ENCODE results near the gene POPDC2. TPM values are rescaled to one million over a fixed set of nuclear protein-coding genes. Genes with fewer than 3 reads are reported as not detected.
"Not testable (repeated sequence)": the region's sequence is repeated elsewhere in the genome, so short reads cannot be mapped to it uniquely, and the experiment has no call there.

The POPDC2 gene, protein sequence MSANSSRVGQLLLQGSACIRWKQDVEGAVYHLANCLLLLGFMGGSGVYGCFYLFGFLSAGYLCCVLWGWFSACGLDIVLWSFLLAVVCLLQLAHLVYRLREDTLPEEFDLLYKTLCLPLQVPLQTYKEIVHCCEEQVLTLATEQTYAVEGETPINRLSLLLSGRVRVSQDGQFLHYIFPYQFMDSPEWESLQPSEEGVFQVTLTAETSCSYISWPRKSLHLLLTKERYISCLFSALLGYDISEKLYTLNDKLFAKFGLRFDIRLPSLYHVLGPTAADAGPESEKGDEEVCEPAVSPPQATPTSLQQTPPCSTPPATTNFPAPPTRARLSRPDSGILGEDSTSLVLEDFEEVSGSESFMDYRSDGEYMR
- 1 to 10 TPM; 2.6 to 4.7 (median 3.6) TPM for polyA plus RNA-seq (ENCODE audit: insufficient read length in 4 of 4)

- DNase-seq (ENCODE audit: low read depth in 4 of 4, low spot score in 3 of 4): no peak
Observed at GRCh38 chr3:119660474-119661440, at the start of gene POPDC2. Gene POPDC2, minus strand, starts transcription at chr3:119660589. Its CDS starts 166 bp downstream, at chr3:119660423.

DNA sequence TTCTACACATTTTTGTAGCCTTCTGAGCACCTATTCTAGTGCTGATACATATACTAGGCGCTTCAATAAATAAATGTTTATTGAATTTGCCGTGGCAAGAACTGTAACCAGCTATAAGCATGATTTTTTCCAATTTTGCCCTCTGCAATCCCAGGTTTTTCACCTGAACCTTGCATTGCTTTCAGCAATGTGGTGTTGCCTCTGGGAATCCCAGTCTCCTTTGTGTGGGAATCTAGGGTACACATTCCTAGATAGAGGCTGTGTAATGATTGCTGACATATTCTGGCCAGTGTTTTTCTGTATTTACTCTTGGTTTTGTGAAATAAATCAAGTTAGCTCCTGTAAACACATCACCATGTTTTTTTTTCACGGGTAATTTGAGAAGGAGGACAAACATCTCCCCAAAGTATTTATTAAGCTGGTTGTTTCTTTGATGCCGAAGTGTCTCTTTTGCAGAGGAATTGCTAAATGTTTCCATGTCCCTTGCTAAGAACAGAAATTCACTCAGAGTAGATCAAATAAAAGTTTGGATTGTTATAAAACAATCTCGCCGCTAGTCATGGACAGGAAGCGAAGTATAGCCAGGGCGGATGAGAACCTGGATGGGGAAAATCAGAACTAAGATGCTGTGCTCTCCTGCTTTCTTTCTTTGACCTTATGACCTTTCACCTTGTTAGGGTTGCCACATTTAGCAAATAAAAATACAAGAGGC lies 43.6 kb upstream of the POPDC2 start:
- DNase-seq (ENCODE audit: low read depth in 4 of 4, low spot score in 3 of 4): no peak

- DNase-seq (ENCODE audit: low read depth in 4 of 4, low spot score in 3 of 4): peak; percentile 86 to 89 (median 87)
Observed at GRCh38 chr3:119702530-119703527, 42.4 kb upstream of the POPDC2 start, which contains the start of gene CFAP91. Gene CFAP91, plus strand, starts transcription at chr3:119703022. Its CDS starts 77 bp downstream, at chr3:119703099.

DNA sequence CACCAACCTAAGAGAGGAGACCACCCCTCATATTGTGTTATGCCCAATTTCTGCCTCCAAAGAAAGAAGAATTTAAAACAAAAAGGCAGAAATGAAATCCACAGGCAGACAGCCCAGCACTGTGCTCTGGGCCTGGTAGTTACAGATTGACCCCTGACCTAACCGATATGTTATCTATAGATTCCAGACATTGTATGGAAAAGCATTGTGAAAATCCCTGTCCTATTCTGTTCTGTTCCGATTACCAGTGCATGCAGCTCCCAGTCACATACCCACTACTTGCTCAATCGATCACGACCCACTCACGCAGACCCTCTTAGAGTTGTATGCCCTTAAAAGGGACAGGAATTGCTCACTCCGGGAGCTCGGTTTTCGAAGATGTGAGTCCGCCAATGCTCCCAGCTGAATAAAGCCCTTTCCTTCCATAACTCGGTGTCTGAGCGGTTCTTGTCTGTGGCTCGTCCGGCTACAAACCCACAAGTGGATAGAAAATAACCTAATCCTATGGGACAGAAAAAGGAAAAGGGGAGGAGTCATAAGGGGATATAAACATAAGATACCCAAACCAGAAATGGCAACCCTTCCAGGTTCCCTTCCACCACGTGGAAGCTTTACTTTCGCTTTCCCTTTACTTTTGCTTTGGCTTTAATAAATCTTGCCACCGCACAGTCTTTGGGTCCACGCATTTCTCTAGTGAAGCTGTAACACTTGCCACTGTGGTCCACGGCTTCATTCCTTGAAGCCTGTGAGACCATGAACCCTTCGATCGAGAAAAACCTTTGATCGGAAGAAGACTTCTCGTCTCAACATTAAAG lies 40.7 kb upstream of the POPDC2 start:
- DNase-seq (ENCODE audit: low read depth in 4 of 4, low spot score in 3 of 4): no peak

DNA sequence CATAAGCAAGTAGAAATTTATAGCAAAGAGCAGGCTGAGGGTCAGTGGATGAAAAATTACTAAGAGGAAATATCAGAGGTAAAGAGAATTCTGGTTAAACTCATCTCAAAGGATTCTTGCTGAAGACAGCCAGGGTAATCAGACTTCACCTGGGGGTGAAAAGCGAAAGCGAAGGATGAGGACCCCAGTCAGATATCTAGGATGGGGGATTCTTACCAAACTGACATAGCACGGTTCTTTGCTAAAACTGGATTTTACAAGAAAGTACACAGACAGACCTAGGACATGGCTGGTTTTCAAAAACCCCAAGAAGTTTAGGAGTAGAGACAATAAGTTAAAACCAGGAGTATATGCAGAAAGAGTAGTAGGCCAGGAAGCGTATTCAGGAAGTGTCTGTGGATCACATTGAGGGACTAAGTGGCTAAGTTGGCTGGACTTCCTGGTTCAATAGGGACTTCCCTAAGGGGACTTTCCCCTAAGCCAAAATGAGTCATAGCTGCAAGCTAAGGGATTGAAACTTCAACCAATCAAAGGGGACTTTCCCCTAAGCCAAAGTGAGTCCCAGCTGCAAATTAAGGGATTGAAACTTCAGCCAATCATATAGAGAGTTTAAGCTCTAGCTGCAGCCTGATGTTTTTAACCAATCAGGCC lies 40.0 kb upstream of the POPDC2 start:
- DNase-seq (ENCODE audit: low read depth in 4 of 4, low spot score in 3 of 4): no peak

- DNase-seq (ENCODE audit: low read depth in 4 of 4, low spot score in 3 of 4): no peak
Observed at GRCh38 chr3:119697394-119697793, 37.0 kb upstream of the POPDC2 start.

GRCh38 chr3:119695480-119695879 lies 35.1 kb upstream of the POPDC2 start:
- DNase-seq (ENCODE audit: low read depth in 4 of 4, low spot score in 3 of 4): no peak

GRCh38 chr3:119690043-119690656 lies 29.8 kb upstream of the POPDC2 start:
- no peak for DNase-seq (ENCODE audit: low read depth in 4 of 4, low spot score in 3 of 4)

- DNase-seq (ENCODE audit: low read depth in 4 of 4, low spot score in 3 of 4): no peak
Observed at GRCh38 chr3:119683421-119683820, 23.0 kb upstream of the POPDC2 start.

- no peak for DNase-seq (ENCODE audit: low read depth in 4 of 4, low spot score in 3 of 4)
Observed at GRCh38 chr3:119681279-119681678, 20.9 kb upstream of the POPDC2 start.

- DNase-seq (ENCODE audit: low read depth in 4 of 4, low spot score in 3 of 4): no peak
Observed at GRCh38 chr3:119679874-119680273, 19.5 kb upstream of the POPDC2 start.

- not testable (repeated sequence) for DNase-seq (ENCODE audit: low read depth in 4 of 4, low spot score in 3 of 4)
Observed at GRCh38 chr3:119678209-119678608, 17.8 kb upstream of the POPDC2 start.

- DNase-seq (ENCODE audit: low read depth in 4 of 4, low spot score in 3 of 4): no peak
Observed at GRCh38 chr3:119677641-119677934, 17.2 kb upstream of the POPDC2 start.

DNA sequence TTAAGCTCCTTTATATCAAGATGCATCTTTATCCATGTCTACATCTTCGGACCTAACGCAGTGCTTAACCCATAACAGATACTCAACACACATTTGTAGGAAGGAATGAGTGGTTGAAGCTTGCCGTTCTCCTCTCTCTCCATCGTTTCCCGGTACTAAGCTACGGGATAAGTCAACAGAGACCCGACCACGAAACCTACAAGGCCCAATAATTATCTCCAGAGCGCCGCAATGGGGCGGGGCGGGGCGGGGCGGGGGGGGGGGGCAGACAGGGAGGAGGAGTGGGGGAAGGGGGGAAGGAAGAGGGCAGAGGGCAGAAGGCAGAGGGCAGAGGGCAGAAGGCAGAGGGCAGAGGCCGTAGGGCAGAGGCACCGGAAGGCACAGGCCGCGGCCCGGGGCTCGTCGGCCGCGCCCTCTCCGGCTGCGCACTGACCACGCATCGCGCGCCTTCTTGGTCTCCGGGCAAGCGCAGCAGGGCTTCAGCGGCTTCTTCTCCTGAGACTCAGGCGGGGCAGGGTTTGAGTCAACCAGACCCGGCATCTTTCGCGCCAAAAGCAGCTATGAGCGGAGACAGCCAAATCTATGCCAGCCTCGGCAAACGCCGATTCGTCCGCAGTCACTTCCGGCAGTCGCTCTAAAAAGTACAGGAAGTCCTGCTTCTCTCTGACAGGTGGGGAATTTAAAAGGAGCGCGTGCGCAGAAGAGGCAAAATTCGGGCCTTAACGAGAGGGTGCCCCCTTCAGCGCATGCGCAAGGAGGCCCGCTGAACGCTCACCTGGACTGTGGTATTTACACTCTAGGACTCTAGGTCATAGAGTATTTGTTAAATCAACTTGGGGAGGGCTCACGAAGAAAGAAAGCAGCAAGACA lies 16.6 kb upstream of the POPDC2 start, which contains the start of gene COX17:
Gene COX17, minus strand, starts transcription at position 636 of the 870 bp plus-strand sequence. Its CDS starts 96 bp downstream, at position 540.
- DNase-seq (ENCODE audit: low read depth in 4 of 4, low spot score in 3 of 4): peak; percentile 89 to 94 (median 93)

- DNase-seq (ENCODE audit: low read depth in 4 of 4, low spot score in 3 of 4): no peak
Observed at GRCh38 chr3:119676020-119676419, 15.6 kb upstream of the POPDC2 start.

- no peak for DNase-seq (ENCODE audit: low read depth in 4 of 4, low spot score in 3 of 4)
Observed at GRCh38 chr3:119675188-119675874, 14.9 kb upstream of the POPDC2 start.
